ENCODE results near the gene GPHN.

GPHN gene

GRCh38 chr14:66972469-66972868, 464.5 kb downstream of the GPHN start:
- no peak for DNase-seq

DNA sequence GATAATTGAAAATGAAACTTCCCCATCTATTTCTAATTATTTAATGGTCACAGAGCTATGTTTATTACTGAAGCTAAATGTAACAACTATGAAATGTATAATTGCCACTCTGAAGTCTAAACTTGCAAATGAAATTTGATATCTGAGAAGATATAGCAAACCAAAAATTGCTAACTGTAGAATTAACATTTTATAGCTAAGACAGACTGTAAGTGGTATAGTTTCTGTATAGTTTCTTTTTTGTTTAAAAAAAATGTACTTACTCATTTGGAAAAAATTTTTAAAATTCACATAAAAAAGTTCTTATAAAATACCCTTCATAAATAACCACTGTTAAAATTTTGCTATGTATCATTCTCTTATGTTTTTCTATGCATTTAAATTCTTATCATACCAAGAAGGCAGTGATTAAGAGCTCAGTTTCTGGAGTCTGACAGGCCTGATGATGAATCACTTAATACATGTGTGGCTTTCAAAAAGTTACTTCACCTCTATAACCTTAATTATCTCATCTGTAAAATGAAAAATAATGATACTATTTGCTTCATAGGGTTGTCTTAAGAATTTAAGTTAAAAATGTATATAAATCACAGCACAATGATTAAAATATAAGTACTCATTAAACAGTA, 466.6 kb downstream of the GPHN start:
- DNase-seq: no peak

- DNase-seq: no peak
Observed at GRCh38 chr14:66975251-66975650, 467.3 kb downstream of the GPHN start.

- no peak for DNase-seq
Observed at GRCh38 chr14:66979101-66979974, 471.4 kb downstream of the GPHN start.

DNA sequence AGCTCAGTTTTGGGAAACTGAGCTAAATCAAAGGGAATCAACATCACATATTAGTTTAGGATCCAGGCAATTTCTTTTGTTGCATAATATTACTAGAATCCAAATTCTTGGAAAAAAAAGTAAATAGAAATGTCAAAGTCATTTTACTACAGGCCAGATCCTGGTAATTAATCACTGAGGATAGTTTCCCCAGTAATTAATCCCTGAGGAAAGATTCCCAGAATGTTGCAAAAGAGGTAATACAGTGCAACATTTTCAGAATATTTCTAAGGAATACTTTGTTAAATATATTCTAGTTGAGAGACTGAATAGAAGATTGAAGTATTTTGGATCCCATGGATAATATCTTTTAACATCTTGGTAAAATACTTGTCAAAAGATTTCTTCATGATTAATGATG, 474.3 kb downstream of the GPHN start:
- no peak for DNase-seq

GRCh38 chr14:66992776-66993175, 484.8 kb downstream of the GPHN start:
- no peak for DNase-seq

DNA sequence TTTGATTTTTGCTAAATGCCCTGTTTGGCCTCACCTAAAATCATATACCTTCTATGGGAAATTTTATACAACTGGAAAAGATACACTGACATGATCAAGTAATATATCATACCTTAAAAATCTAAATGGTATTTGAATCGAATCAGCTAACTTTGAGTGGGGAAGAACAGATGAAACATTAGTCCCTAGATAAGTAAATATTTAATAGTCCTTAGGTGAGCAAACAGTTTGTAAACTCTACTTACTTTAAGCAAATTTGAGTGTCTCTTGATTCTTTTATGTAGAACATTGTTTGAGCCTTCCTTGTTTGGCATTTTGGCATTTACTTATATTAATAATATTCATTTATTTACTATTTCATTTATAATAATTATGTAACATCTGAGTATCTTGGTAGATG, 485.6 kb downstream of the GPHN start:
- no peak for DNase-seq

DNA sequence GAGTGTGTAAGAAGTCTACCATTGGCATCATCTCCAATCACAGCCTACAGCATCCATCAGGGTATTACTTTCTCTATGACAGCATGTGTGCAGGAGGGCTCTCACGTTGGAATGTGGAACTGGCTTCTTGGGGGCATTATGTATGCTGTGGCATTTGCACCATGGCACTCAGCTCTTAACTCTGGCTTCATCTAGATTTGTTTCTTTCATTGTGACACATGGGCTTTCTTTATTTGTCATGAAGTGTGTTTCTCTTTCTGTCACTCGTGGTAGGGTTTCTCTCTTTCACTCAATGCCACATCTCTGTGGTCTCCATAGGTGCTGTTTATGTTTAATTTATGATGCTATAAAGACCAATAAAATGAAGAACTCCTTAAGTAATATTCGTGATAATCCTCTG, 490.1 kb downstream of the GPHN start:
- no peak for DNase-seq

GRCh38 chr14:66999978-67000377, 492.0 kb downstream of the GPHN start:
- no peak for DNase-seq

DNA sequence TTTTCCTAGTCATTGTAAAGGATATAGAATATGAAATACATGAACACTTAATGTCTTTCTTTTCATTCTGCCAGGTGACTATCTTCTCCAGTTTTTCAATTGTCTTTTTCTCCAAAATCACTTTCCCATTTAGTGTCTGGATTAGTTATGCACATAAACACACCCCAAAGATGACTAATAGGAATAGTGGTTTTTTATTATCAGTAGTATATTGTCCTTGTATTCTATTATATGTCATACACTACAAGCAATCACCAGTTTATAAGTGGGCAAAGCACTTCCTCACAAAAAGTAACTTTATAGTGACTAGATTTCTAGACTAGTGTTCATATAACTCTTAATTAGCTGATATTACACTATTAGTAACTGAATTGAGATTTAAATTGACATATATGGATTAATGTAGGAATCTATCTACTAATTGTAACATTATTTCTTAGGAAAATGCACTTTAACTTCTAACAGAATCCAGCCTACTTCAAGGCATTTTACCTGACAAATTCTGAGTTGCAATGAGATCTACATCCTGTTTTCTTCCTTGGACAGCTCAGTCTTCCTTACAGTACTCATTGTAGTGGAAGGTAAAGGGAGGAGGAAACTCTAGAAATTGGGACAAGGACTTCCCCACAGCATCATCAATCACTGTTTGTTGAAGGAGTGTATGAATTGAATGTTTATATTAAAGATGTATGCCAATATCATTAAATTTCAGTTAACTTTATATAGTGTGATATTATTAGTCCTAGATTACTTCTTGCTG, 495.2 kb downstream of the GPHN start:
- DNase-seq: no peak

- DNase-seq: no peak
Observed at GRCh38 chr14:67004521-67004920, 496.6 kb downstream of the GPHN start.

DNA sequence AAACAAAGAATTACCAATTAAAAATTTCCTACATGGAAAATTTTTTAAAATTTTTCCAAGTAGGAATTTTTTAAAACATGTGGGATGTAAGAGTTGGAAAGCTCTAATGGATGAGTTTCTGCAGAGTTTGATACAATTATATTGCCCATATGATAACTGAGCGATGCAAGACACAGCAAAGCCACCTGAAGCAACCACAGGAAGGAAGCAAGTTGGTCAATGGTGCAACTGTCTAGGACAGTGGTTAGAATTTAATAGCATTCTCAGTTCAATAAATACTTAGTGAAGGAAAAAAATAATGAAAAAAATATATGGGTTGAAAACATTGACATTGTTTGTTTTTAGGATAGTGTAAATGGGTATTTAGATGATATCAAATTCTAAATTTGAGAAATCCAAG, 502.7 kb downstream of the GPHN start:
- DNase-seq: no peak

GRCh38 chr14:67016856-67017255, 508.9 kb downstream of the GPHN start:
- DNase-seq: no peak

DNA sequence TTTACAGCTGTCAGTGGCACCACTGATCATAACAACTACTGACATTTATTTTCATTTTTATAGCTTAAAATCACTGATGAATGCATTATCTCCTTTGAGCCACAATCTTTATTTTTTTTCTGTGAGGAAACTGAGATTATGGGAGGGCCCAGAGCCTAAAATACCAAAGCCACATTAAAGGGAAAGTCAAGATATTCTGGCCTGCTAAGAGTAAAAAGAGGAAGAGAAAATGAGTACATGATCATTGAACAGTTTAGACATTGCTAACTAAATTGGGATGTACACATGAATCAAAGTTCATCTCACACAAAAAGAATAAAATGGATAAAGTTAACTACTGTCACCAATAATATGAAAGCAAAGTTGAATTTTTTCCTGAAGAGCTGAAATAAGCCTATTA, 510.8 kb downstream of the GPHN start:
- no peak for DNase-seq

DNA sequence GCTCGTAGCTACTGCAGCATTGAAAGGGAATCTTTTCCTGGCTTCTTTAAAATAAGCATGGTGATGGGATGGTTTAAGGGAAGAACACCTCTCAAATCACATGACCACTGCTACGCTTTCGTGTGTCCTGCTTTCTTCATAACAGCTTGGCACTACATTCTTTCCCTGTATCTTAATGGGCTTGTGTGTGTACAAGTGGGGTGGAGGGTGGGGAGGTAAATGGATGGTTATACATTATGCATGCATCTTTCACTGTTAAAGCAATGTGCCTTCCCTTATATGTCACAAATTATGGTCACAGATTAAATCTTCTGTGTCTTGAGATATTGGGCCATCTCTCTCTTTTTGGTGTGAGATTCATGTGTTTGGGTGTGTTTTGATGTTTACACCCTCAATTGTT, 511.8 kb downstream of the GPHN start:
- DNase-seq: no peak

GRCh38 chr14:67031920-67032774, 524.2 kb downstream of the GPHN start:
- DNase-seq: no peak

DNA sequence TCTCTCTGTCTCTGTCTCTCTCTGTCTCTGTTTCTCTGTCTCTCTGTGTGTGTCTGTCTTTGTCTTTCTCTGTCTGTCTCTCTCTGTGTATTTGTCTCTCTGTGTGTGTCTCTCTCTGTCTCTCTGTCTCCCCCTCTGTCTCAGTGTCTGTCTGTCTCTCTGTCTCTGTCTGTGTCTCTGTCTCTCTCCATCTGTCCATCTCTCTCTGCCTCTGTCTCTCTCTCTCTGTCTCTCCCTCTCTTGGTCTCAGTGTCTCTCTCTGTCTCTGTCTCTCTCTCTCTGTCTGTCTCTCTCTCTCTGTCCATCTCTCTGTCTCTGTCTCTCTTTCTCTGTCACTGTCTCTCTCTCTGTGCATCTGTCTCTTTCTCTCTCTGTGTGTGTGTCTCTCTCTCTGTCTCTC, 537.5 kb downstream of the GPHN start:
- DNase-seq: no peak

DNA sequence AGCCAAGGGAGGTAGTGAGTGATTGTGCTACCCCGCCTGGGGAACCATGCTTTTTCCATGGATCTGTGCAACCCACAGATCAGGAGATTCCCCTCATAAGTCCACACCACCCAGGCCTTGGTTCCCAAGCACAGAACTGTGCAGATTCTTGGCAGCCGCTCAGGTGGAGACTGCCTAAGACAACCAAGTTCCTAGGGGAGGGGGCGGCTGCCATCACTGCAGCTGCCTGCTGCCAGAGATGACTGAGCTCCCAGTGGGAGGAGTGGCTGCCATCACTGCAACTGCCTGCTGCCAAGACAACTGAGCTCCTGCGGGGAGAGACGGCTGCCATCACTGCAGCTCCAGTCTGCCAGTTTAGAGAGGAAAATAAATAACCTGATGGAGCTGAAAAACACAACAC, 542.9 kb downstream of the GPHN start:
- DNase-seq: no peak

DNA sequence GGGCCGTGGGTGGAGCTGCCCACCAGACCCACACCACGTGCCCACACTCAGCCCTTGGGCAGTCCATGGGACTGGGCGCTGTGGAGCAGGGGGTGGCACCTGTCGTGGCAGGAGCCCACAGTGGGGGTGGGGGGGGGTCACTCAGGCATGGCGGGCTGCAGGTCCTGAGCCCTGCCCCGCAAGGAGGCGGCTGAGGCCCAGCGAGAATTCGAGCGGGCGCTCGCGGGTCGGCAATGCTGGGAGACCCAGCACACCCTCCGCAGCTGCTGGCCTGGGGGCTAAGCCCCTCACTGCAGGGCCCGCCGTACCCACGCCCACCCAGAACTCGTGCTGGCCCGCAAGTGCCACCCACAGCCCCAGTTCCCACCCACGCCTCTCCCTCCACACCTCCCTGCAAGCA, 548.7 kb downstream of the GPHN start:
- DNase-seq: no peak

GRCh38 chr14:67059596-67059995, 551.6 kb downstream of the GPHN start:
- DNase-seq: no peak

GRCh38 chr14:67060546-67060945, 552.6 kb downstream of the GPHN start:
- no peak for DNase-seq

DNA sequence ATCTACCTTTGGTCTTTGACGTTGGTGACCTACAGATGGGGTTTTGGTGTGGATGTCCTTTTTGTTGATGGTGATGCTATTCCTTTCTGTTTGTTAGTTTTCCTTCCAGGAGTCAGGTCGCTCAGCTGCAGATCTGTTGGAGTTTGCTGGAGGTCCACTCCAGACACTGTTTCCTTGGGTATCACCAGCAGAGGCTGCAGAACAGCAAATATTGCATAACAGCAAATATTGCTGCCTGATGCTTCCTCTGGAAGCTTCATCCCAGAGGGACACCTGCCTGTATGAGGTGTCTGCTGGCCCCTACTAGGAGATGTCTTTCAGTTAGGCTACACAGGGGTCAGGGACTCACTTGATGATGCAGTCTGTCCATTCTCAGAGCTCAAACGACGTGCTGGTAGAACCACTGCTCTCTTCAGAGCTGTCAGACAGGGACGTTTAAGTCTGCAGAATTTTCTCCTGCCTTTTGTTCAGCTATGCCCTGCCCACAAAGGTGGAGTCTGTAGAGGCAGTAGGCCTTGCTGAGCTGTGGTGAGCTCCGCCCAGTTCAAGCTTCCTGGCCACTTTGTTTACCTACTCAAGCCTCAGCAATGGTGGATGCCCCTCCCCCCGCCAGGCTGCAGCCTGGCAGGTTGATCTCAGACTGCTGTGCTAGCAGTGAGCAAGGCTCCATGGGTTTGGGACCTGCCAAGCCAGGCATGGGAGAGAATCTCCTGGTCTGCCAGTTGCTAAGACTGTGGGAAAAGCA, 559.3 kb downstream of the GPHN start:
- peak in 2 of 6 experiments; percentile 3 to 4 for DNase-seq
